Measurements from ENCODE around the gene DNM2. TPM values are rescaled to one million over a fixed set of nuclear protein-coding genes. Genes with fewer than 3 reads are reported as not detected.

Gene DNM2
- total and polyA plus RNA-seq, 2 of the 13 experiments (the other 11 are each of a cell fraction or from before 2014, with no cell fraction given), result 41.7 to 59.8 TPM

- TF ChIP-seq, protein P1, sequence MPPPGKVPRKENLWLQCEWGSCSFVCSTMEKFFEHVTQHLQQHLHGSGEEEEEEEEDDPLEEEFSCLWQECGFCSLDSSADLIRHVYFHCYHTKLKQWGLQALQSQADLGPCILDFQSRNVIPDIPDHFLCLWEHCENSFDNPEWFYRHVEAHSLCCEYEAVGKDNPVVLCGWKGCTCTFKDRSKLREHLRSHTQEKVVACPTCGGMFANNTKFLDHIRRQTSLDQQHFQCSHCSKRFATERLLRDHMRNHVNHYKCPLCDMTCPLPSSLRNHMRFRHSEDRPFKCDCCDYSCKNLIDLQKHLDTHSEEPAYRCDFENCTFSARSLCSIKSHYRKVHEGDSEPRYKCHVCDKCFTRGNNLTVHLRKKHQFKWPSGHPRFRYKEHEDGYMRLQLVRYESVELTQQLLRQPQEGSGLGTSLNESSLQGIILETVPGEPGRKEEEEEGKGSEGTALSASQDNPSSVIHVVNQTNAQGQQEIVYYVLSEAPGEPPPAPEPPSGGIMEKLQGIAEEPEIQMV (CRISPR knock-in tag; IDR thresholded peaks at IDR 0.05; ENCODE audit: low read depth), result peak; percentile 45; the same call in 1 of the 2 replicates
- no peak for TF ChIP-seq NCOA2 (CRISPR knock-in tag; IDR thresholded peaks at IDR 0.05)
- TF ChIP-seq, protein P2, sequence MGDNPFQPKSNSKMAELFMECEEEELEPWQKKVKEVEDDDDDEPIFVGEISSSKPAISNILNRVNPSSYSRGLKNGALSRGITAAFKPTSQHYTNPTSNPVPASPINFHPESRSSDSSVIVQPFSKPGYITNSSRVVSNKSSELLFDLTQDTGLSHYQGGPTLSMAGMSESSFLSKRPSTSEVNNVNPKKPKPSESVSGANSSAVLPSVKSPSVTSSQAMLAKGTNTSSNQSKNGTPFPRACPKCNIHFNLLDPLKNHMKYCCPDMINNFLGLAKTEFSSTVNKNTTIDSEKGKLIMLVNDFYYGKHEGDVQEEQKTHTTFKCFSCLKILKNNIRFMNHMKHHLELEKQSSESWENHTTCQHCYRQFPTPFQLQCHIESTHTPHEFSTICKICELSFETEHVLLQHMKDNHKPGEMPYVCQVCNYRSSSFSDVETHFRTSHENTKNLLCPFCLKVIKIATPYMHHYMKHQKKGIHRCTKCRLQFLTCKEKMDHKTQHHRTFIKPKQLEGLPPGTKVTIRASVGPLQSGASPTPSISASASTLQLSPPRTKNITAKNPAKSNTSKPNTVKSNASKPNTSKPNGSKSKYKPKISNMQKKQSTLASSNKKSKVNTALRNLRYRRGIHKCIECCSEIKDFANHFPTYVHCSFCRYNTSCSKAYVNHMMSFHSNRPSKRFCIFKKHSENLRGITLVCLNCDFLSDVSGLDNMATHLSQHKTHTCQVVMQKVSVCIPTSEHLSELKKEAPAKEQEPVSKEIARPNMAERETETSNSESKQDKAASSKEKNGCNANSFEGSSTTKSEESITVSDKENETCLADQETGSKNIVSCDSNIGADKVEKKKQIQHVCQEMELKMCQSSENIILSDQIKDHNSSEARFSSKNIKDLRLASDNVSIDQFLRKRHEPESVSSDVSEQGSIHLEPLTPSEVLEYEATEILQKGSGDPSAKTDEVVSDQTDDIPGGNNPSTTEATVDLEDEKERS (CRISPR knock-in tag; IDR thresholded peaks at IDR 0.05), result no peak
- TF ChIP-seq, protein P3, sequence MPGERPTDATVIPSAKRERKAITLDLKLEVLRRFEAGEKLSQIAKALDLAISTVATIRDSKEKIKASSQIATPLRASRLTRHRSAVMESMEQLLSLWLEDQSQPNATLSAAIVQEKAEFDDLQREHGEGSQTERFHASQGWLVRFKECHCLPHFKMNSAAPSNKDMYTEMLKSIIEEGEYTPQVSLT (CRISPR knock-in tag; IDR thresholded peaks at IDR 0.05; ENCODE audit: borderline replicate concordance, low read depth), result no peak
- TF ChIP-seq ZFX (CRISPR knock-in tag; IDR thresholded peaks at IDR 0.05; ENCODE audit: low read depth), result no peak; the same call in 1 of the 2 replicates
- TF ChIP-seq MAZ (IDR thresholded peaks at IDR 0.05; ENCODE audit: borderline replicate concordance, low read depth, low read length), result no peak
- no peak for TF ChIP-seq MAZ (CRISPR knock-in tag; IDR thresholded peaks at IDR 0.05; ENCODE audit: low read depth)
- no peak for TF ChIP-seq NR2C2 (CRISPR knock-in tag; IDR thresholded peaks at IDR 0.05; ENCODE audit: borderline replicate concordance)
- TF ChIP-seq ZNF333 (CRISPR knock-in tag; IDR thresholded peaks at IDR 0.05; ENCODE audit: borderline replicate concordance), result no peak
- TF ChIP-seq, protein P4, sequence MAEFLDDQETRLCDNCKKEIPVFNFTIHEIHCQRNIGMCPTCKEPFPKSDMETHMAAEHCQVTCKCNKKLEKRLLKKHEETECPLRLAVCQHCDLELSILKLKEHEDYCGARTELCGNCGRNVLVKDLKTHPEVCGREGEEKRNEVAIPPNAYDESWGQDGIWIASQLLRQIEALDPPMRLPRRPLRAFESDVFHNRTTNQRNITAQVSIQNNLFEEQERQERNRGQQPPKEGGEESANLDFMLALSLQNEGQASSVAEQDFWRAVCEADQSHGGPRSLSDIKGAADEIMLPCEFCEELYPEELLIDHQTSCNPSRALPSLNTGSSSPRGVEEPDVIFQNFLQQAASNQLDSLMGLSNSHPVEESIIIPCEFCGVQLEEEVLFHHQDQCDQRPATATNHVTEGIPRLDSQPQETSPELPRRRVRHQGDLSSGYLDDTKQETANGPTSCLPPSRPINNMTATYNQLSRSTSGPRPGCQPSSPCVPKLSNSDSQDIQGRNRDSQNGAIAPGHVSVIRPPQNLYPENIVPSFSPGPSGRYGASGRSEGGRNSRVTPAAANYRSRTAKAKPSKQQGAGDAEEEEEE (CRISPR knock-in tag; IDR thresholded peaks at IDR 0.05; ENCODE audit: borderline replicate concordance), result no peak
- TF ChIP-seq MEIS2 (CRISPR knock-in tag; IDR thresholded peaks at IDR 0.05), result no peak
- TF ChIP-seq ZNF841 (CRISPR knock-in tag; IDR thresholded peaks at IDR 0.05; ENCODE audit: borderline replicate concordance), result no peak
- no peak for TF ChIP-seq ZNF138 (CRISPR knock-in tag; IDR thresholded peaks at IDR 0.05; ENCODE audit: low read depth)
- TF ChIP-seq DZIP1 (CRISPR knock-in tag; IDR thresholded peaks at IDR 0.05), result no peak
- no peak for TF ChIP-seq TOPORS (CRISPR knock-in tag; IDR thresholded peaks at IDR 0.05)
- TF ChIP-seq KMT2B (CRISPR knock-in tag; IDR thresholded peaks at IDR 0.05), result no peak
- no peak for TF ChIP-seq RFX5 (IDR thresholded peaks at IDR 0.05; ENCODE audit: low read depth, low read length)
- no peak for TF ChIP-seq NR2F6 (IDR thresholded peaks at IDR 0.05)
- TF ChIP-seq NR2F6 (CRISPR knock-in tag; IDR thresholded peaks at IDR 0.05), result no peak
- TF ChIP-seq ZNF24 (IDR thresholded peaks at IDR 0.05), result no peak
- TF ChIP-seq DR1 (CRISPR knock-in tag; IDR thresholded peaks at IDR 0.05), result no peak
- no peak for TF ChIP-seq ARNT2 (CRISPR knock-in tag; IDR thresholded peaks at IDR 0.05; ENCODE audit: low read depth)
Measured at GRCh38 chr19:10701955-10702525, 15.8 kb upstream of the DNM2 start (continued).

Data from HepG2 (cell line).